ENCODE data around the gene MISP. TPM values are rescaled to one million over a fixed set of nuclear protein-coding genes. Genes with fewer than 3 reads are reported as not detected.

Gene MISP
- total and polyA plus RNA-seq, 9 of the 15 experiments (the other 6 are each of a cell fraction or from before 2014, with no cell fraction given) = 0.04 to 0.29 (median 0.05) TPM; not detected in 5

DNA sequence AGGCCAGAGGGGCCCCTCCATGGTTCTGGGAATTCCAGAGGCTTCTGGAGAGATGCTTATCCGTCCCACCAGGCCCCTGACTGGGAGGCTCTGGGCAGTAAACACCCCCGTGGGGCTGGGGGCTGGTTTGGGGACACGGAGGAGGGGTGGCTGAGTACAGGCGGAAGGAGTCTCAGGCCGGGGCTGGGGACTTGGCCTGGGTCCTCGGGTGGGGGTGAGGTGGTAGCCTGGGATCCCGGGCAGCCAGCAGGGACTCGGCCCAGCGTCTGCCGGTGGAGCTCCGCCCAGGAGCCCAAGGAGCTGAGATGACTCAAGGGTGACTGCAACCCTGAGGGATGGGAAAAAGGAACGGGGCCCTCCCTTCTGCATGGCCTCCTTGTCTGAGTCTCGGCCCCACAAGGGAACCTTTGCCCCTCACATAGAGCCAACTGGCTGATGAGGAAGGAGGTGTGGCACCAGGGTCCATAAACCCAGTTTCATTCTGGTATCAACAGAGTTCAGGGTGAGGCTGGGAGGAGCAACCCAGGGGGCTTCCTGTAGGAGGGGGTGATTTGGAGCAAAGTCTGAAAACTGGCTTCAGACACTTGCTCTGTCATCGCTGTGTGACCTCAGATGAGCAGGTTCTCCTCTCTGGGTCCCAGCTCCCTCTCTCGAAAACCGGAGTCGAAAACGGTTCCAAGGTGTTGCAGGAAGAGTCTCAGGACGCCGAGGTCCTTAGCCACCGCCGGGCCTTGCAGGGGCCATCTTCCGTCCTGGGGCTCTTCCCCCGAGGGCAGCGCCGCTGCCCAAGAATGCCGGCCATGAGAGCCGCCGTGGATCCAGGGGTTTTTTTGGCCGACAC is 809 bp downstream of the MISP start:
- Histone ChIP-seq H3K9me3 (replicated peaks; ENCODE audit: control insufficient read depth, insufficient read depth, low read depth, low read length) (peaks cover 5% of the 10 kb centered on the region; the same call in 1 of the 2 replicates), H3K4me2 (ENCODE audit: insufficient read depth, low read length) (no peak overlapping the region), H3K27me3 (ENCODE audit: control insufficient read depth in 2 of 2, insufficient read depth in 2 of 2, low read length in 2 of 2) (no peaks in the 10 kb centered on the region), H3K9ac (ENCODE audit: insufficient read depth in 1 of 2, low read depth in 2 of 2, low read length in 2 of 2) (peak overlapping the region in 1 of 2 experiments; percentile 49; a peak in 2 of 4 replicates), H3K36me3 (ENCODE audit: control insufficient read depth, insufficient read depth, low read length) (no peaks in the 10 kb centered on the region), H3K4me3 (no peak overlapping the region), H3K4me1 (replicated peaks in 1 of 2; ENCODE audit: control insufficient read depth in 2 of 2, insufficient read depth in 2 of 2, low read length in 2 of 2) (peaks cover 11 to 57% of the 10 kb centered on the region in 2 experiments; a peak in 4 of 5 replicates), H3K9me1 (ENCODE audit: control insufficient read depth, insufficient read depth, low read length) (no peaks in the 10 kb centered on the region), H4K20me1 (replicated peaks; ENCODE audit: control insufficient read depth, insufficient read depth, low read length) (no peaks in the 10 kb centered on the region), H3K79me2 (ENCODE audit: control insufficient read depth, insufficient read depth, low read length) (no peaks in the 10 kb centered on the region), H2AFZ (ENCODE audit: low read depth, low read length) (peak overlapping the region; percentile 8; the same call in 1 of the 2 replicates), H3K27ac (ENCODE audit: extremely low read depth, low read depth, low read length) (no peak overlapping the region)
- ATAC-seq (peak; percentile 50), FAIRE-seq (no peak), DNase-seq (ENCODE audit: extremely low read depth in 1 of 4, low spot score in 3 of 4) (peak; percentile 57 to 68 (median 58))
- POLR2A ChIA-PET = interaction anchor here (0.6 kb wide), 1 partner anchor 104 kb away, joined by 3 read pairs; no protein-coding TSS in a partner anchor
- CTCF ChIA-PET (ENCODE audit: low intra/inter-chr PET ratio) = no interaction called here
- no TSS peak for BruUV-seq (replicated peaks)
- intact Hi-C loops (cut with micrococcal nuclease) = no loop called here
- in situ Hi-C loops (cut with MboI) = loop anchor here (25.0 kb wide), 1 partner anchor 486 kb away; the partner anchor contains the start of genes ATP5F1D, CBARP and MIDN
- WGBS (ENCODE audit: insufficient coverage, low coverage, missing lambda C conversion rate) = 50% methylated on average over 26 of the region's 30 CpGs
- TF ChIP-seq SMARCE1 (IDR thresholded peaks at IDR 0.05) = no peak
- no peak for TF ChIP-seq ZNF764 (CRISPR knock-in tag; IDR thresholded peaks at IDR 0.05; ENCODE audit: low read depth)
- peak; percentile 91 for TF ChIP-seq BCOR (IDR thresholded peaks at IDR 0.05)
- TF ChIP-seq, protein P1, sequence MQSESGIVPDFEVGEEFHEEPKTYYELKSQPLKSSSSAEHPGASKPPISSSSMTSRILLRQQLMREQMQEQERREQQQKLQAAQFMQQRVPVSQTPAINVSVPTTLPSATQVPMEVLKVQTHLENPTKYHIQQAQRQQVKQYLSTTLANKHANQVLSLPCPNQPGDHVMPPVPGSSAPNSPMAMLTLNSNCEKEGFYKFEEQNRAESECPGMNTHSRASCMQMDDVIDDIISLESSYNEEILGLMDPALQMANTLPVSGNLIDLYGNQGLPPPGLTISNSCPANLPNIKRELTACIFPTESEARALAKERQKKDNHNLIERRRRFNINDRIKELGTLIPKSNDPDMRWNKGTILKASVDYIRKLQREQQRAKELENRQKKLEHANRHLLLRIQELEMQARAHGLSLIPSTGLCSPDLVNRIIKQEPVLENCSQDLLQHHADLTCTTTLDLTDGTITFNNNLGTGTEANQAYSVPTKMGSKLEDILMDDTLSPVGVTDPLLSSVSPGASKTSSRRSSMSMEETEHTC (IDR thresholded peaks at IDR 0.05) = no peak
- no peak for TF ChIP-seq ZNF253 (CRISPR knock-in tag; conservative IDR thresholded peaks at IDR 0.05)
- no peak for TF ChIP-seq MCM5 (IDR thresholded peaks at IDR 0.05; ENCODE audit: low read depth)
- TF ChIP-seq NFE2 (IDR thresholded peaks at IDR 0.05; ENCODE audit: low read depth) = no peak
- no peak for TF ChIP-seq CHCHD3 (CRISPR knock-in tag; IDR thresholded peaks at IDR 0.05)
- 0 out of 2 replicates have a peak, but pooled peaks have one; percentile 11 for TF ChIP-seq ZBTB7A (IDR thresholded peaks at IDR 0.05; ENCODE audit: borderline replicate concordance, control insufficient read depth, low read depth, low read length)
- no peak for TF ChIP-seq CXXC5 (CRISPR knock-in tag; IDR thresholded peaks at IDR 0.05)
- TF ChIP-seq ZFX (CRISPR knock-in tag; IDR thresholded peaks at IDR 0.05) = peak; percentile 25; the same call in 1 of the 2 replicates
- no peak for TF ChIP-seq GATAD2A (IDR thresholded peaks at IDR 0.05)
- TF ChIP-seq NONO (IDR thresholded peaks at IDR 0.05; ENCODE audit: low read depth in 2 of 2, low read length in 1 of 2) = no peak
- TF ChIP-seq, protein P2, sequence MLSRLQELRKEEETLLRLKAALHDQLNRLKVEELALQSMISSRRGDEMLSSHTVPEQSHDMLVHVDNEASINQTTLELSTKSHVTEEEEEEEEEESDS (CRISPR knock-in tag; IDR thresholded peaks at IDR 0.05) = no peak
- TF ChIP-seq, protein P3, sequence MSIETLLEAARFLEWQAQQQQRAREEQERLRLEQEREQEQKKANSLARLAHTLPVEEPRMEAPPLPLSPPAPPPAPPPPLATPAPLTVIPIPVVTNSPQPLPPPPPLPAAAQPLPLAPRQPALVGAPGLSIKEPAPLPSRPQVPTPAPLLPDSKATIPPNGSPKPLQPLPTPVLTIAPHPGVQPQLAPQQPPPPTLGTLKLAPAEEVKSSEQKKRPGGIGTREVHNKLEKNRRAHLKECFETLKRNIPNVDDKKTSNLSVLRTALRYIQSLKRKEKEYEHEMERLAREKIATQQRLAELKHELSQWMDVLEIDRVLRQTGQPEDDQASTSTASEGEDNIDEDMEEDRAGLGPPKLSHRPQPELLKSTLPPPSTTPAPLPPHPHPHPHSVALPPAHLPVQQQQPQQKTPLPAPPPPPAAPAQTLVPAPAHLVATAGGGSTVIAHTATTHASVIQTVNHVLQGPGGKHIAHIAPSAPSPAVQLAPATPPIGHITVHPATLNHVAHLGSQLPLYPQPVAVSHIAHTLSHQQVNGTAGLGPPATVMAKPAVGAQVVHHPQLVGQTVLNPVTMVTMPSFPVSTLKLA (conservative IDR thresholded peaks at IDR 0.05) = no peak
- TF ChIP-seq SOX6 (IDR thresholded peaks at IDR 0.05) = no peak
- TF ChIP-seq RBM15 (IDR thresholded peaks at IDR 0.05; ENCODE audit: insufficient read depth, low read length) = no peak
- no peak for TF ChIP-seq CCNT2 (IDR thresholded peaks at IDR 0.05; ENCODE audit: borderline replicate concordance, extremely low read depth, insufficient read length, low read depth, low read length)
- TF ChIP-seq, protein P4, sequence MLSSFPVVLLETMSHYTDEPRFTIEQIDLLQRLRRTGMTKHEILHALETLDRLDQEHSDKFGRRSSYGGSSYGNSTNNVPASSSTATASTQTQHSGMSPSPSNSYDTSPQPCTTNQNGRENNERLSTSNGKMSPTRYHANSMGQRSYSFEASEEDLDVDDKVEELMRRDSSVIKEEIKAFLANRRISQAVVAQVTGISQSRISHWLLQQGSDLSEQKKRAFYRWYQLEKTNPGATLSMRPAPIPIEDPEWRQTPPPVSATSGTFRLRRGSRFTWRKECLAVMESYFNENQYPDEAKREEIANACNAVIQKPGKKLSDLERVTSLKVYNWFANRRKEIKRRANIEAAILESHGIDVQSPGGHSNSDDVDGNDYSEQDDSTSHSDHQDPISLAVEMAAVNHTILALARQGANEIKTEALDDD (IDR thresholded peaks at IDR 0.05) = no peak
